ENCODE data around the gene ELMO1.

ELMO1 gene

DNA sequence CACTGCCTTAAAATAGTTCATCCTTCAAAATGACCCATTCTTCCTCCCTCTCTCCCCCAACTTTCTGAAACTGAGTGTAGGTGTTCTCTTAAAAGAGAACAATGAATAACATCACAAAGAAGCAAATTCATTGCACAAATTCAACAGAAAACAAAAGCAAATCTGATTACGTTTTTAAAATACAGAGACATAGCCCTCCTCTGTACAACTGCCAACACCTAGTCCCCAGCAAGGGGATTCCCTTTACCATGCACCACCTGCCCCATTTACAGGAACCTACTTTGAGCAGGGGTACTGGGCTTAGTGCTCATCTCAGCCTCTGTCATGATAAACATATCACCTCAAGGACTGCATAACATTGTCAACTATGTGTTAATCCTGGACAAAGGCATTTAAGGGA is 421.6 kb downstream of the ELMO1 start:
- CTCF ChIA-PET, result interaction anchor here (0.9 to 4.9 kb wide), 5 partner anchors 11 to 182 kb away, joined by 4 to 25 read pairs (median 8); no protein-coding TSS in a partner anchor

DNA sequence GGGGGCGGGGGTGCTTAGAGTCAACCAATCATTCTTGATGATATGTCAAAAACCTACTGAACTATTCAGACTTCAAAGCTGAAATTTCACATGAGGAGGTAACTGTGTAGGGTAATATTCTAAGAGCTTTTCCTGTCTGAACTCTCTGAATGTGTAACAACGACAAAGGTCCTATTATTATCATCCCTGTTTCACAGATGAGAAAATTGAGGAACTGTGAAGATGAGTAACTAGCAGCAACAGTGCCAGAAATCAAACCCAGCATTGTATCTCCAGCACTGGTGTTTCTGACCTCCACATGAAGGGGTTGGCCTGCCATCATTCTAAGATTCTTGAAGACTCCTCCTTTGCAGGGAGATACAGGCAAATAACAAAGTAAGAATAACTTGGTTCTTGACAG is 429.7 kb downstream of the ELMO1 start:
- ChIA-PET POLR2A (no interaction called here), CTCF (interaction anchor here (1.0 to 2.7 kb wide), 4 partner anchors 8 to 181 kb away, joined by 3 to 6 read pairs (median 4); no protein-coding TSS in a partner anchor)
- TF ChIP-seq, protein P1, sequence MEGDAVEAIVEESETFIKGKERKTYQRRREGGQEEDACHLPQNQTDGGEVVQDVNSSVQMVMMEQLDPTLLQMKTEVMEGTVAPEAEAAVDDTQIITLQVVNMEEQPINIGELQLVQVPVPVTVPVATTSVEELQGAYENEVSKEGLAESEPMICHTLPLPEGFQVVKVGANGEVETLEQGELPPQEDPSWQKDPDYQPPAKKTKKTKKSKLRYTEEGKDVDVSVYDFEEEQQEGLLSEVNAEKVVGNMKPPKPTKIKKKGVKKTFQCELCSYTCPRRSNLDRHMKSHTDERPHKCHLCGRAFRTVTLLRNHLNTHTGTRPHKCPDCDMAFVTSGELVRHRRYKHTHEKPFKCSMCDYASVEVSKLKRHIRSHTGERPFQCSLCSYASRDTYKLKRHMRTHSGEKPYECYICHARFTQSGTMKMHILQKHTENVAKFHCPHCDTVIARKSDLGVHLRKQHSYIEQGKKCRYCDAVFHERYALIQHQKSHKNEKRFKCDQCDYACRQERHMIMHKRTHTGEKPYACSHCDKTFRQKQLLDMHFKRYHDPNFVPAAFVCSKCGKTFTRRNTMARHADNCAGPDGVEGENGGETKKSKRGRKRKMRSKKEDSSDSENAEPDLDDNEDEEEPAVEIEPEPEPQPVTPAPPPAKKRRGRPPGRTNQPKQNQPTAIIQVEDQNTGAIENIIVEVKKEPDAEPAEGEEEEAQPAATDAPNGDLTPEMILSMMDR (IDR thresholded peaks at IDR 0.05; ENCODE audit: control extremely low read depth, extremely low read depth, low read depth, missing control alignments), result no peak
- DNase-seq (ENCODE audit: extremely low spot score), result peak; percentile 17

More for the DNA sequence above, 421.6 kb downstream of the ELMO1 start:
- DNase-seq (ENCODE audit: extremely low spot score), result no peak
- TF ChIP-seq, protein P1 (IDR thresholded peaks at IDR 0.05; ENCODE audit: control extremely low read depth, extremely low read depth, low read depth, missing control alignments), result no peak
- POLR2A ChIA-PET, result no interaction called here

DNA sequence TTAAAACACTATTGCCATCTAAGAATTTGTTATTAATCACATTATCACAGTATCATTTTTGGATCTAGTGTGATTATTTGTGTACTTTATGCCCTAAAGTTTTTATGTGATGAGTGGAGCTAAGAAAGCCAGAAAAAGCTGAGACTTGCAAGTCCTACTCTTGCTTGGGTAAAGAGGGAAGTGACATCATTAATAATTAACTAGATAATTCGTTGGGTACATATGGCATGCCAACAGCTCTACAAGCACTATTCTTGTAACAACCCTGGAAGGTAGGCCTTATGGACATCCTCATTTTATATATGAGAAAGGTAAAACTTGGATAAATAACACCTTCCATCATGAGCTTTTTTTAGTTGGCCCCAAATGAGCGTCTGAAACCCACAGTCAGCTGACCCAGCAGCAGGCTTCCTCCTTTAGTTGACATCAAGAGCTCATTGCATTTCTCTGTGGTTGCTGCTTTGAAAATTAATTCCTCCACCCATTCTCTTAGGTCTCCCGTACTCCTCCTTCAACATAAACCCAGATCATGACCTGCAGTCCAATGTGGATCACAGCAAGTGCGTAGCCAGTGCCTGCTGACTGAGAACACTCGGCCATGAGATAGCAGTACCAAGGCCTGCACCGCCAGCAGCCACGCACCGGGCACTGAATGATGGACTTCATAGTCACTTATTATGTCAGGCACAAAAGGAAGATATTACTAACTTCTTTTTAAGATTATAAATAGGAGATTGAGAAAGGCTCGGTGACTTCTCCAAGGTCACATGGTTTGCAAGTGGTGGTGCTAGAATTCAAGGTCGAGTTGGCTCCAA is 432.4 kb downstream of the ELMO1 start:
- CTCF ChIA-PET, result interaction anchor here (0.7 to 3.5 kb wide), 7 partner anchors 13 to 166 kb away, joined by 3 to 25 read pairs (median 3); no protein-coding TSS in a partner anchor

DNA sequence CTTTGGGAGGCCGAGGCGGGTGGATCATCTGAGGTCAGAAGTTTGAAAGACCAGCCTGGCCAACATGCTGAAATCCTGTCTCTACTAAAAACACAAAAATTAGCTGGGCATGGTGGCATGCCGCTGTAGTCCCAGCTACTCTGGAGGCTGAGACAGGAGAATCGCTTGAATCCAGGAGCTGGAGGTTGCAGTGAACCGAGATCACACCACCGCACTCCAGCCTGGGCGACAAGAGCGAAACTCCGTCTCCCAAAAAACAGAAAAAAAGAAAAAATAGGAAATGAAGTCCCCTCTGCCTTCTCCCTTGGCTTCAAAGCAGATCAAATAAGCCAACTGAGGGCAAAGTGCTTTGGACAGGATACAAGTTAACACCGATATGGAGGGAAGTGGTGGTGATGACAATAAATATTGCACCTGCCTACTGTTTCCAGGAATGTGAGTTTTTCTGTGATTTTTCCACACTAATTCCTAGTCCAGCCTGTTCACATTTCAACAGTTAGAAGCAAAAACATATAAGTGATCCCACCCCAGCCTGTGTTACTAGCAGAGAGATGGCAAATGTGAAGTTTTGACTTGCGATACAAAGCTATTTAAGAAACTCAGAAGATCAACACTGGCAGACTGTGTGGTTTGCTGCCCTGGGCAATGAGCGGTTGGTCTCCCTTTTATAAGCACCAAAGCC is 433.2 kb downstream of the ELMO1 start:
- TF ChIP-seq, protein P1 (IDR thresholded peaks at IDR 0.05; ENCODE audit: control extremely low read depth, extremely low read depth, low read depth, missing control alignments), result no peak
- ChIA-PET POLR2A (no interaction called here), CTCF (interaction anchor here (1.1 to 3.5 kb wide), 6 partner anchors 13 to 167 kb away, joined by 3 to 25 read pairs (median 3); no protein-coding TSS in a partner anchor)
- DNase-seq (ENCODE audit: extremely low spot score), result no peak

More for the DNA sequence above, 432.4 kb downstream of the ELMO1 start:
- TF ChIP-seq, protein P1 (IDR thresholded peaks at IDR 0.05; ENCODE audit: control extremely low read depth, extremely low read depth, low read depth, missing control alignments), result no peak
- POLR2A ChIA-PET, result no interaction called here
- DNase-seq (ENCODE audit: extremely low spot score), result peak; percentile 22

DNA sequence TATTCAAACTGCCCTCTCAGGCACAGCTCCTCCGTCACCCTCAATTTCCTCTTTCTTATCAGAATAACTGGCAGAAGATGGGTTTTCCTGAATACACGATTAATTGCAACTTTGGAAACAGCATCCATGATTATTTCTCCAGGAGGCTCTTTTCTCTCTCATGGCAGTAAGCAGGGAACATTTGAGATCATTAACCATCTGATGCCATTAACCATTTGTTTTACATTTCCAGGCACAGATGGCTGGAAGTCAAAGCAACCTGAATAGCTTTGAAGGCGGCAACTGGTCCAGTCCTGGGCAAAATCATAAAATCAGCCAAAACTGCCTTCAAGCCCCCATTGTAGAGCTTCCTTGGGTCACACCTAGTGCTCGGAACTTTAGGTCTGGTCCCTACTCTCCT is 434.9 kb downstream of the ELMO1 start:
- DNase-seq (ENCODE audit: extremely low spot score), result no peak
- POLR2A ChIA-PET, result no interaction called here
- TF ChIP-seq, protein P1 (IDR thresholded peaks at IDR 0.05; ENCODE audit: control extremely low read depth, extremely low read depth, low read depth, missing control alignments), result no peak
- CTCF ChIA-PET, result interaction anchor here (1.5 kb wide), 1 partner anchor 168 kb away, joined by 5 read pairs; no protein-coding TSS in a partner anchor

DNA sequence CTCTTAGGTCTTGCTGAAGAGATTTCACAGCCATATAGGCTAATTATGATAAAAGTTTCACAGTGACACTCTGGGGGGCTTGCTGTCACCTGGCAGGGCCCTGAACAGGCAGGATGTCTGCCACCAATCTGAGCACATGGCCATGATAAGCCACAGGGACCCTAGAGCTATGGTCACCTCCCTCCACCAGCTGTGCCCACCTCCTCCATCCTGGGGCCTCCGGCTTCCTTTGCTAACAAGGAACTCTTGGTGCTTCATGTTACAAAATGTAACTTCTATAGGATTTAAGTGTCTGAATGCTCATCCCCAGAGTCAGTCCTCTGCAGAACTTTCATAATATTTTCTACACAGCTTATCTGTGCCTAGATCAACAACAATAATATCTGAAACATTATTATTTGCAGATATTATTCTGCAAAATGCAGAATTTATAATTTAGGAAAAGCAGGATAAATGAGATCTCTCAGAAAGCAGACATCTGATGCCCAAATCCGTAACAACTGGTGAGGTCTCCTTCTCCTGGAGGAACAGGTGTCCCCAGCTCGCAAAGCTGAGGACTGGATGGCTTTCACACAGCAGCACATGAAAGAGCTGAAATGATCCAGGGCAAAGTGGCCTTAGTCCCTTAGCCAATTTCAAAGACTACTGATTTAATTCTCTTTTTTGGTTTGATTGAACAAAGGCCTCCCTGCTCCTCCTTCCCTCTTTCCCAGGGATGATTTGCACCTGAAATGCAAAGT is 437.3 kb downstream of the ELMO1 start:
- ChIA-PET POLR2A (no interaction called here), CTCF (interaction anchor here (1.1 to 19.4 kb wide), 3 partner anchors 9 to 23 kb away, joined by 3 to 167 read pairs (median 6); no protein-coding TSS in a partner anchor)
- DNase-seq (ENCODE audit: extremely low spot score), result no peak
- TF ChIP-seq, protein P1 (IDR thresholded peaks at IDR 0.05; ENCODE audit: control extremely low read depth, extremely low read depth, low read depth, missing control alignments), result no peak
